Globus pallidus (tissue), 1 donor: ENCODE results near the gene KIAA1217.

Experiments
- DNase-seq: peaks from one replicate; pipeline ENCODE4 v3.0.0-alpha.2; 2015; ENCODE audit warnings: low spot score

The KIAA1217 gene

DNA sequence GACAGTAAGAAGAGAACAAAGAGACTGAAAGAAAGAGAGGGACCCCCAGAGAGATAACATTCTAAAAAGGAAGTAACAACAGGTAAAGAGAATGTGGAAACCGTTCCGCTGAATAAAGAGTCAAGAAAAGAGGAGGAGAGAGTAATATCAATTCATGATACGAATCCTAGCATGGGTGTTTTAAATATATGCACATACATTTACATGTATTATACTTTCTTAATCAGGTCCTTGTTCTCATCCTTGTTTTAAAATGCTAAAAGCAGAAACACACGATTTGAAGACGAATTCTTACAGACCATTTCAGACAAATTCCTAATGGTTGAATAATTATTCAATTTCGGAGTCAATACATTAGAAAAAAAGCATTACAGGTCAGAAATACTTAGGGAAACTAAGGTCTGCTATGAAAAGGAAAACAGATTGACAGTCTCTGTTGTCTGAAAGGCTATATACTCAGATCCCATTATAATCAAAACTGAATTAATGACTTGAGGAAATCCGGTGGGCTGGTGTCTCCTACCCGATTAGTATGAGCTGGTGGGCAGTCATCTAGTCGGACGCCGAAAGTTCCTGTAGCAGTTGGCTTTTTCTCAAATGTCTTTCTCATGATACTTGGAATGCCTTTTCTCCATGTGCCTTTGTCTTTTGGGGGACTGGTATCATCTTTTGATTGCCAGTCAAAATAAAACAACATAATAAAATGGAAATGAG is 387.4 kb downstream of the KIAA1217 start:
- DNase-seq: no peak

DNA sequence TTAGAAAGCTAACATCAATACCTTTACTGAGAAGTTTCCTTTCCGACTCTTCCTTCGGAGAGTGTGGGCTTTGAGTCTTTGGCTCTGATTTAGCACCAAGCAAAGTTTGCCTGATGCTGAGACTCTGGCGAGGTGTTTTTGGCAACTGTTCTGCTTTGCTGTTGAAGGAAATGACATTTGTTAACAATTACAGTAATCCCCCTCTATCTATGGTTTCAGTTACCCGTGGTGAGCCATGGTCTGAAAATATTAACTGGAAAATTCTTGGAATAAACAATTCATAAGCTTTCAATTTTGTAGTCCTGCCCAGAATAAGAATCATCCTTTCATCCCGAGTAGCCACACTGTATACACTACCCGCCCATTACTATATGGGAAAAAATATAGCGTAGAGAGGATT is 388.5 kb downstream of the KIAA1217 start:
- no peak for DNase-seq
